H1 (cell line): ENCODE data around the gene LENG1. TPM values are rescaled to one million over a fixed set of nuclear protein-coding genes. Genes with fewer than 3 reads are reported as not detected.

Experiments
- CTCF ChIA-PET: fragments of 300-600 bp; sonication (Branson Sonifier 250); formaldehyde crosslinking; loops from one replicate; lab custom pipeline; 2021; ENCODE audit not compliant: partially characterized antibody; lab: Charles Lee
- POLR2A ChIA-PET: fragments of 300-600 bp; sonication (Branson Sonifier 250); formaldehyde crosslinking; loops from one replicate; lab custom pipeline; 2021; ENCODE audit warnings: inconsistent platforms; ENCODE audit not compliant: partially characterized antibody; lab: Charles Lee
- DNase-seq, 2 experiments: peaks; one replicate each; pipeline versions ENCODE4 v3.0.0 to v3.0.0-alpha.2; 2010 to 2022; ENCODE audit warnings: low spot score in 2 of 2, low read depth in 1 of 2, mixed read lengths in 1 of 2
- FAIRE-seq: peaks from 2 replicates; lab custom pipeline; 2011; peaks lifted over from hg19 to GRCh38; lab: Jason Lieb, UNC
- H2AFZ ChIP-seq: 2 replicates; pipeline ENCODE4 v1.8.1; 2012; ENCODE audit warnings: low read length, inconsistent platforms
- H2AK5ac ChIP-seq: 2 replicates; pipeline ENCODE4 v1.6.1; 2013; ENCODE audit warnings: low read depth, low read length
- H2BK120ac ChIP-seq: replicated peaks from 2 replicates; pipeline ENCODE3; 2013; ENCODE audit warnings: low read depth, low read length, inconsistent platforms
- H2BK12ac ChIP-seq: 2 replicates; pipeline ENCODE4 v1.6.1; 2013; ENCODE audit warnings: low read depth, low read length
- H2BK15ac ChIP-seq: 2 replicates; pipeline ENCODE4 v1.6.1; 2013; ENCODE audit warnings: low read length
- H2BK20ac ChIP-seq: 2 replicates; pipeline ENCODE4 v1.6.1; 2013; ENCODE audit warnings: low read length
- H2BK5ac ChIP-seq: 2 replicates; pipeline ENCODE4 v1.6.1; 2013; ENCODE audit warnings: low read depth, low read length
- H3K14ac ChIP-seq: 2 replicates; pipeline ENCODE4 v1.6.1; 2013; ENCODE audit warnings: inconsistent platforms; ENCODE audit not compliant: insufficient read length
- H3K18ac ChIP-seq: 2 replicates; pipeline ENCODE4 v1.6.1; 2013; ENCODE audit warnings: low read length; ENCODE audit errors: extremely low read depth
- H3K23ac ChIP-seq: 2 replicates; pipeline ENCODE4 v1.6.1; 2013; ENCODE audit warnings: inconsistent platforms; ENCODE audit not compliant: insufficient read length
- H3K23me2 ChIP-seq: 2 replicates; pipeline ENCODE4 v1.6.1; 2013; ENCODE audit warnings: low read depth, low read length
- H3K27ac ChIP-seq: 2 replicates; pipeline ENCODE4 v1.6.1; 2011; ENCODE audit warnings: low read depth, low read length, inconsistent platforms
- H3K27me3 ChIP-seq, 4 experiments: replicated peaks in 1 of 4; 1 replicate in 1 of 4; 2 replicates in 3 of 4; pipeline versions ENCODE4 v1.6.1 to v1.8.1; 2011 to 2013; ENCODE audit warnings: low read length in 3 of 4, mild to moderate bottlenecking in 3 of 4, inconsistent platforms in 2 of 4, mixed read lengths in 2 of 4, moderate library complexity in 1 of 4; ENCODE audit not compliant: control insufficient read depth in 3 of 4, insufficient read depth in 3 of 4; ENCODE audit errors: extremely low read depth in 1 of 4
- H3K36me3 ChIP-seq, 4 experiments: 2 replicates each; pipeline versions ENCODE4 v1.6.1 to v1.8.1; 2011 to 2013; ENCODE audit warnings: mild to moderate bottlenecking in 4 of 4, low read length in 3 of 4, moderate library complexity in 2 of 4, control low read depth in 1 of 4, inconsistent platforms in 1 of 4; ENCODE audit not compliant: insufficient read depth in 4 of 4, control insufficient read depth in 2 of 4
- H3K4ac ChIP-seq: replicated peaks from 2 replicates; pipeline ENCODE3; 2013; ENCODE audit warnings: low read length, low read depth, mixed read lengths, inconsistent platforms; ENCODE audit not compliant: insufficient read length
- H3K4me1 ChIP-seq, 4 experiments: replicated peaks in 1 of 4; 1 replicate in 1 of 4; 2 replicates in 3 of 4; pipeline versions ENCODE4 v1.6.1 to v1.8.1; 2011 to 2013; ENCODE audit warnings: low read length in 3 of 4, inconsistent platforms in 2 of 4, mixed read lengths in 1 of 4; ENCODE audit not compliant: insufficient read depth in 4 of 4, control insufficient read depth in 3 of 4
- H3K4me2 ChIP-seq, 2 experiments: 2 replicates each; pipeline versions ENCODE4 v1.6.1 to v1.8.1; 2011 to 2013; ENCODE audit warnings: low read depth in 2 of 2, low read length in 2 of 2, control low read depth in 1 of 2, inconsistent platforms in 1 of 2, mild to moderate bottlenecking in 1 of 2; ENCODE audit not compliant: insufficient read depth in 1 of 2
- H3K4me3 ChIP-seq, 4 experiments: fragments of 200-600, 300-600 bp in 1 of 4; sonication (generic), shearing (Covaris generic), sonication (Bioruptor Twin) in 1 of 4; 2 replicates each; pipeline versions ENCODE4 v1.5.1 to v1.8.1; 2011 to 2016; ENCODE audit warnings: low read length in 4 of 4, low read depth in 3 of 4, control low read depth in 2 of 4, inconsistent platforms in 2 of 4, mild to moderate bottlenecking in 2 of 4, mixed read lengths in 1 of 4, moderate library complexity in 1 of 4; ENCODE audit not compliant: insufficient read depth in 2 of 4; ENCODE audit errors: extremely low read depth in 1 of 4
- H3K56ac ChIP-seq: replicated peaks from 2 replicates; pipeline ENCODE3; 2013; ENCODE audit warnings: low read depth, mild to moderate bottlenecking, mixed read lengths, low read length, inconsistent platforms; ENCODE audit not compliant: insufficient read length
- H3K79me1 ChIP-seq: 2 replicates; pipeline ENCODE4 v1.6.1; 2013; ENCODE audit warnings: low read depth, low read length, control low read depth
- H3K79me2 ChIP-seq, 2 experiments: 2 replicates each; pipeline versions ENCODE4 v1.6.1 to v1.8.1; 2012 to 2013; ENCODE audit warnings: low read length in 2 of 2, mild to moderate bottlenecking in 2 of 2, inconsistent platforms in 1 of 2; ENCODE audit not compliant: insufficient read depth in 2 of 2, control insufficient read depth in 1 of 2
- H3K9ac ChIP-seq, 4 experiments: replicated peaks in 1 of 4; 1 replicate in 1 of 4; 2 replicates in 3 of 4; pipeline versions ENCODE4 v1.6.1 to v1.8.1; 2011 to 2013; ENCODE audit warnings: low read depth in 3 of 4, low read length in 3 of 4, control low read depth in 2 of 4, mild to moderate bottlenecking in 2 of 4, moderate library complexity in 2 of 4, inconsistent platforms in 1 of 4; ENCODE audit errors: extremely low read depth in 1 of 4
- H3K9me3 ChIP-seq, 2 experiments: 2 replicates each; pipeline versions ENCODE4 v1.6.1 to v1.8.1; 2012 to 2013; ENCODE audit warnings: mild to moderate bottlenecking in 2 of 2, moderate library complexity in 2 of 2, control low read depth in 1 of 2, inconsistent platforms in 1 of 2, low read depth in 1 of 2, low read length in 1 of 2, mixed read lengths in 1 of 2; ENCODE audit not compliant: insufficient read depth in 2 of 2
- H4K20me1 ChIP-seq, 2 experiments: replicated peaks in 1 of 2; 2 replicates each; pipeline versions ENCODE3 to v1.8.1; 2011 to 2013; ENCODE audit warnings: inconsistent platforms in 2 of 2, low read length in 2 of 2, mild to moderate bottlenecking in 1 of 2; ENCODE audit not compliant: insufficient read depth in 2 of 2, control insufficient read depth in 1 of 2
- H4K5ac ChIP-seq: 2 replicates; pipeline ENCODE4 v1.6.1; 2013; ENCODE audit warnings: low read length, low read depth, mixed read lengths, inconsistent platforms; ENCODE audit not compliant: insufficient read length
- H4K8ac ChIP-seq: 2 replicates; pipeline ENCODE4 v1.8.0; 2013; ENCODE audit warnings: mild to moderate bottlenecking, moderate library complexity, low read length, inconsistent platforms; ENCODE audit not compliant: insufficient read depth; ENCODE audit errors: extremely low read depth
- H4K91ac ChIP-seq: replicated peaks from 2 replicates; pipeline ENCODE3; 2013; ENCODE audit warnings: low read length, mixed read lengths, inconsistent platforms; ENCODE audit not compliant: insufficient read length
- CHD1 ChIP-seq: IDR thresholded peaks from 2 replicates; pipeline ENCODE4 v1.6.1; 2012; ENCODE audit warnings: low read depth, low read length, improper control_type of control experiment
- EGR1 ChIP-seq: IDR thresholded peaks from 2 replicates; pipeline ENCODE4 v1.6.1; 2011; ENCODE audit warnings: low read depth, low read length, borderline replicate concordance
- HDAC6 ChIP-seq: IDR thresholded peaks from one replicate; pipeline ENCODE4 v1.7.1; 2012; ENCODE audit warnings: low read depth, mild to moderate bottlenecking, inconsistent platforms, low read length, moderate library complexity
- JUN ChIP-seq: IDR thresholded peaks from 2 replicates; pipeline ENCODE4 v1.6.1; 2011; ENCODE audit warnings: low read depth, mild to moderate bottlenecking, improper control_type of control experiment, low read length
- KDM1A ChIP-seq: fragments of 200-600, 300-600 bp; sonication (generic); IDR thresholded peaks from 2 replicates; pipeline ENCODE4 v1.7.1; 2016; ENCODE audit warnings: mild to moderate bottlenecking, low read length, borderline replicate concordance
- NANOG ChIP-seq: IDR thresholded peaks from 2 replicates; pipeline ENCODE4 v1.6.1; 2011; ENCODE audit warnings: low read length, low read depth, mild to moderate bottlenecking, inconsistent platforms; ENCODE audit not compliant: insufficient read depth, poor library complexity, severe bottlenecking
- SIRT6 ChIP-seq: IDR thresholded peaks from one replicate; pipeline ENCODE4 v1.7.1; 2012; ENCODE audit warnings: low read length, inconsistent platforms
- SIX5 ChIP-seq: IDR thresholded peaks from 2 replicates; pipeline ENCODE4 v1.6.1; 2011; ENCODE audit warnings: mild to moderate bottlenecking, low read depth, low read length
- TBP ChIP-seq: IDR thresholded peaks from 2 replicates; pipeline ENCODE4 v1.6.1; 2011; ENCODE audit warnings: low read depth, low read length, improper control_type of control experiment
- ZNF274 ChIP-seq: IDR thresholded peaks from 2 replicates; pipeline ENCODE4 v1.7.0; 2012; ENCODE audit warnings: low read length, borderline replicate concordance; ENCODE audit errors: extremely low read depth
- WGBS, 2 experiments: shearing (Covaris generic) in 1 of 2; methylation state at CpG; one replicate each; pipeline versions ENCODE4 v1.1.6 to v1.1.7; 2013 to 2015; ENCODE audit warnings: low lambda C conversion rate in 2 of 2, mixed read lengths in 2 of 2, inconsistent platforms in 1 of 2, low coverage in 1 of 2, missing lambda C conversion rate in 1 of 2; ENCODE audit not compliant: insufficient replicate concordance in 2 of 2, insufficient coverage in 1 of 2, insufficient read length in 1 of 2; ENCODE audit errors: extremely low coverage in 1 of 2, missing lambda C conversion rate in 1 of 2; 5-methylcytosine and 5-hydroxymethylcytosine counted together
- polyA plus RNA-seq, 7 experiments: library from polyadenylated mRNA; depleted of rRNA in 3 of 7; stranded (reverse) in 5 of 7; unstranded in 2 of 7; fragments of >200 nt in 5 of 7; fragments of 200-250 nt in 2 of 7; gene quantifications; 1 replicate in 5 of 7; 2 replicates in 1 of 7; 4 replicates in 1 of 7; pipeline versions ENCODE4 v1.2.1 to v1.2.3, GENCODE V29; 2011 to 2013; ENCODE audit warnings: missing spikeins in 2 of 7, mixed read lengths in 2 of 7
- total RNA-seq: library from RNA; stranded (reverse); fragmentation: NEBNext Ultra II Directional; extraction: Animal tissue kit (Norgen Biotek cat#: 25700); gene quantifications from 2 replicates; pipeline ENCODE4 v1.2.1, GENCODE V29; 2021
- TF ChIP-seq, protein P1 (sequence below): IDR thresholded peaks from 2 replicates; pipeline ENCODE4 v1.6.1; 2011; ENCODE audit warnings: low read length, improper control_type of control experiment

LENG1 gene
- total and polyA plus RNA-seq, 2 of the 8 experiments (the other 6 are each of a cell fraction or from before 2014, with no cell fraction given): 1.2 to 4.4 TPM

DNA sequence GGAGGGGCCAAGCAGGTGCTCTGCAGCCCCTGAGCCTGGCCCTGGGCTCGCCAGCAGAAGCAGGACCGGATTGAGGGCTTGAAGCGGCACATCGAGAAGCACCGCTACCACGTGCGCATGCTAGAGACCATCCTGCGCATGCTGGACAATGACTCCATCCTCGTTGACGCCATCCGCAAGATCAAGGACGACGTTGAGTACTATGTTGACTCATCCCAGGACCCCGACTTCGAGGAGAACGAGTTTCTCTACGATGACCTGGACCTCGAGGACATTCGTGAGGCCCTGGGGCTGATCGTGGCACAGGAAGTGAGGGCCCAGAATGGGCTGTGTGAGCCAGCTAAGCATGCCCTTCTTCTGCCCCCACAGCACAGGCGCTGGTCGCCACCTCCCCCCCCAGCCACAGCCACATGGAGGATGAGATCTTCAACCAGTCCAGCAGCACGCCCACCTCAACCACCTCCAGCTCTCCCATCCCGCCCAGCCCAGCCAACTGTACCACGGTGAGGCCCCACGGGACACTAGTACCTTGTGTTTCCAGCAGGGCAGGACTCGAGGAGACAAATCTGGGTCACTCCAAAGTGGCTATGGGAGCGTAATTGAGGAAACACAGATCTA, 13.9 kb downstream of the LENG1 start:
- Histone ChIP-seq H3K56ac (no peak overlapping the region), H2BK15ac (no peak overlapping the region), H2AFZ (no peak overlapping the region), H3K4ac (no peak overlapping the region), H3K4me2 (no peak overlapping the region), H3K79me1 (peaks cover 11% of the 10 kb centered on the region; the same call in 1 of the 2 replicates), H3K23ac (no peak overlapping the region), H2AK5ac (no peak overlapping the region), H3K79me2 (peaks cover 6 to 23% of the 10 kb centered on the region in 2 experiments), H3K9ac (no peak overlapping the region), H4K91ac (no peak overlapping the region), H3K27me3 (no peaks in the 10 kb centered on the region), H3K9me3 (no peaks in the 10 kb centered on the region), H3K14ac (no peak overlapping the region), H3K36me3 (peaks cover 49 to 80% (median 74%) of the 10 kb centered on the region in 4 experiments), H3K4me1 (peaks cover 0 to 3% (median 0%) of the 10 kb centered on the region in 4 experiments; a peak in 1 of 7 replicates), H3K4me3 (no peak overlapping the region), H3K18ac (no peak overlapping the region), H2BK20ac (no peak overlapping the region), H2BK120ac (no peak overlapping the region), H2BK12ac (no peak overlapping the region), H4K8ac (no peak overlapping the region), H3K27ac (no peak overlapping the region), H3K23me2 (no peaks in the 10 kb centered on the region), H4K5ac (no peak overlapping the region), H4K20me1 (peaks cover 24 to 49% of the 10 kb centered on the region in 2 experiments), H2BK5ac (no peak overlapping the region)
- no peak for DNase-seq
- CTCF ChIA-PET: no interaction called here
- TF ChIP-seq JUN (no peak), CHD1 (no peak), KDM1A (no peak), ZNF274 (no peak), HDAC6 (no peak), SIX5 (no peak), SIRT6 (no peak), TBP (no peak), NANOG (no peak), EGR1 (no peak)
- TF ChIP-seq, protein P1, sequence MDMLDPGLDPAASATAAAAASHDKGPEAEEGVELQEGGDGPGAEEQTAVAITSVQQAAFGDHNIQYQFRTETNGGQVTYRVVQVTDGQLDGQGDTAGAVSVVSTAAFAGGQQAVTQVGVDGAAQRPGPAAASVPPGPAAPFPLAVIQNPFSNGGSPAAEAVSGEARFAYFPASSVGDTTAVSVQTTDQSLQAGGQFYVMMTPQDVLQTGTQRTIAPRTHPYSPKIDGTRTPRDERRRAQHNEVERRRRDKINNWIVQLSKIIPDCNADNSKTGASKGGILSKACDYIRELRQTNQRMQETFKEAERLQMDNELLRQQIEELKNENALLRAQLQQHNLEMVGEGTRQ: no peak
- POLR2A ChIA-PET: interaction anchor here (0.8 to 15.7 kb wide), 3 partner anchors 9 to 57 kb away, joined by 3 to 348 read pairs (median 3); partner anchors contain the start of gene LENG1
- WGBS, 2 experiments: 93% methylated on average over 15 of the region's 28 CpGs; no CpG with 5 or more reads in 1 of the 2 experiments
- FAIRE-seq: no peak
